ENCODE measurements around the gene DTX4.
A peak's percentile ranks its signal among the peaks of the same experiment; 100 is the strongest.

DTX4 gene

DNA sequence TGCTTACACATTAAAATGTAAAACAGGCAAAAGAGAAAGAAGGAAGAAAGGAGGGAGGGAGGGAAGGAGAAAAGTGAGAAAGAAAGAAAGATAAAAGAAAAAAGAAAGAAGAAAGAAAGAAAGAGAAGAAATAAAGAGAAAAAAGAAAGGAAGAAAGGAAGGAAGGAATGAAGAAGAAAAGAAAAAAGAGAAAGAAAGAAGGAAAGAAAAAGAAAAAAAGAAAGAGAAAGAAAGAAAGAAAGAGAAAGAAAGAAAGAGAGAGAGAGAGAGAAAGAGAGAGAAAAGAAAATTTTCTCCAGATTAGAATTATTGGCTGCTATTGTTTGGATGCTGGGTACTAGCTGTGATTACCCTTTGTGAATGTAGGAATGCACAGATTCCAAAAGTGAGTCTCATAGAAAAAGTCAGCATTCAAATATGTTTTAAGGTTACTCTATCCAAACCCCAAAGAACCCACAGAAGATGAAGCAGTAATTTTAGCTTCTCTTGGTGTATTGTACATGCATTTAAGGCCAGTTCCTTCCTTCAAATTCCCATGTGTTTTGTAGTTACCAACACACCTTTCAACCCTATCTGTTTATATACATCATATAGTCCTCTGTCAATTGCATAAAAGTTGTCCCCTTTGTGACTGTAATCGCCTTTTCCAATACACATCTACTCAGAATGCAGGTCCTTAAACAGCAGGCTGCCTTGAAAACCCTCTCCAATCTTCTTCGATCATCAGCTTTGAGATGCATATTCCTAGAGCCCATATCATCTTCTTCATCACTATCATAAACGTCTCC is 30.1 kb upstream of the DTX4 start:
- no peak for DNase-seq (ENCODE audit: low read depth)
- peak overlapping the region; percentile 63 for H3K4me3 ChIP-seq (ENCODE audit: low read depth, low read length)

DNA sequence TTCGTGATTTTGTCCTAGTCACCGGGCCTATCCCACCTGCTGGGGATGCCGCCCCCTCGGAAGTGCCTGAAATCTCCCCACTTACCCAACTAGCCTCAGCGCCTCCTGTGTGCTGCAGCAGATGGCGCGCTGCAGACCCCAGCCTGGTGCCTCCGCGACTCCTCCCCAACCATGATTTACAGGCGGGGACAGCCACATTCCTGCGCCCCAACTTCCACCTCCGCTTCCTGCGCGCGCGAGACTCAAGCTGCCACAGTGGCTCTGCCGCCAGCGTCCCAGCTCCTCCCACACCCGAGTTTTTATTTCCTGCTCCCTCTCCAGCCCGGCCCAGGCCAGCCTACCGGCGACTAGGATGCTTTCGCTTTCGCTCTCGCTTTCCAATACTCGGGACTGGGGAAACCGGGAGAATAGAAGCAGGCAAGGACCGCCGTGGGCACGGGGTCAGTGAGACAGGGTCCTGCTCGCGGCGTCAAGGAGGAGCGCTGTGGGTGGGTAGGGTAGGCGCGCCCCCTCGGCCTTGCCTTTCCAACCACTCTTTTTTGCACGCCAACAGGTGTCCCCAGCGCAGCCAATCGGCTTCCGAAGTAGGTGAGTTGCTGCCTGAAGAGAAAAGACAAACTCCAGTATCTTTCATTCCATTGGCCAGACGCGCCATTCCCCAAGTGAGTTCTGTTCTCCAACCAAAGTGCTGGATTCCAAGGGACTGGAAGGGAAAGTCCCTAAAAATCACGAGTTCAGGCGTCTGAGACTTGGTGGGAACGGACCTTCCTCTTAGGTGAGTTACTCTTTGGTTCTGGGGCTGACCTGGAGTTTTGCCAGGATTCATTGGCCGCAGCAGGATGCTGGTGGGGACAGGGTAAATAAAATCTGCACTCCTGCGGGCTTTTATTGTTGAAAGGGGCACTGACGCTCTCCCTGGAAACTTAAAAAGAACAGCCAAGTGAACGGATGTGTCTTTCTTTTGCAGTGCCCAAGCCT is 29.1 kb upstream of the DTX4 start, which contains the start of gene FAM111A:
Gene FAM111A, plus strand, starts transcription at position 327 of the 978 bp plus-strand sequence. CDS start 6,017 bp downstream, outside the sequence.
- peak within 1 kb of the TSS; percentile 63 for H3K4me3 ChIP-seq (ENCODE audit: low read depth, low read length)
- peak; percentile 94 for DNase-seq (ENCODE audit: low read depth)
- TF ChIP-seq, protein P1, sequence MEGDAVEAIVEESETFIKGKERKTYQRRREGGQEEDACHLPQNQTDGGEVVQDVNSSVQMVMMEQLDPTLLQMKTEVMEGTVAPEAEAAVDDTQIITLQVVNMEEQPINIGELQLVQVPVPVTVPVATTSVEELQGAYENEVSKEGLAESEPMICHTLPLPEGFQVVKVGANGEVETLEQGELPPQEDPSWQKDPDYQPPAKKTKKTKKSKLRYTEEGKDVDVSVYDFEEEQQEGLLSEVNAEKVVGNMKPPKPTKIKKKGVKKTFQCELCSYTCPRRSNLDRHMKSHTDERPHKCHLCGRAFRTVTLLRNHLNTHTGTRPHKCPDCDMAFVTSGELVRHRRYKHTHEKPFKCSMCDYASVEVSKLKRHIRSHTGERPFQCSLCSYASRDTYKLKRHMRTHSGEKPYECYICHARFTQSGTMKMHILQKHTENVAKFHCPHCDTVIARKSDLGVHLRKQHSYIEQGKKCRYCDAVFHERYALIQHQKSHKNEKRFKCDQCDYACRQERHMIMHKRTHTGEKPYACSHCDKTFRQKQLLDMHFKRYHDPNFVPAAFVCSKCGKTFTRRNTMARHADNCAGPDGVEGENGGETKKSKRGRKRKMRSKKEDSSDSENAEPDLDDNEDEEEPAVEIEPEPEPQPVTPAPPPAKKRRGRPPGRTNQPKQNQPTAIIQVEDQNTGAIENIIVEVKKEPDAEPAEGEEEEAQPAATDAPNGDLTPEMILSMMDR (IDR thresholded peaks at IDR 0.05; ENCODE audit: insufficient read depth, low read depth, low read length, missing control alignments): peak; percentile 43

More for the DNA sequence above, 30.1 kb upstream of the DTX4 start:
- TF ChIP-seq, protein P1 (IDR thresholded peaks at IDR 0.05; ENCODE audit: insufficient read depth, low read depth, low read length, missing control alignments): no peak

DNA sequence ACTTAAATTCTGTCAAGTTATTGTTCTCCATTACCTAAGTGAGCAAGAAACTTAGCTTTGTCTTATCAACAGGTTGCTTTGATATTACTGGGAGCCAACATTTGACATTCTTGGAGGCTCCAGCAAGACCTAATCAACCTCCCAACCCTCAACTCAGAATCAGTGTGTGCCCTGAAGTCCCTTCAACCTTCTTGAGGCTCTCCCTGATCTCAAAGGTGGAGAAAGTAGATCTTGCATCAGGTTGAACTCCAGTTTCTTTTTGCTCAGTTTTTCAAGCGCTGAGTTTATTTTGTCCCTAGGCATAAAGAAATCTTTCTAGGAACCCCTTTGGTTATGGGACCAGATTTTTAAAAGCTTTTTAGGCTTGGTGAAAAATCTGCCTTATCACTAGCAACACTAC is 27.8 kb upstream of the DTX4 start:
- no peak for DNase-seq (ENCODE audit: low read depth)
- H3K4me3 ChIP-seq (ENCODE audit: low read depth, low read length): peak overlapping the region; percentile 63
- TF ChIP-seq, protein P1 (IDR thresholded peaks at IDR 0.05; ENCODE audit: insufficient read depth, low read depth, low read length, missing control alignments): no peak

DNA sequence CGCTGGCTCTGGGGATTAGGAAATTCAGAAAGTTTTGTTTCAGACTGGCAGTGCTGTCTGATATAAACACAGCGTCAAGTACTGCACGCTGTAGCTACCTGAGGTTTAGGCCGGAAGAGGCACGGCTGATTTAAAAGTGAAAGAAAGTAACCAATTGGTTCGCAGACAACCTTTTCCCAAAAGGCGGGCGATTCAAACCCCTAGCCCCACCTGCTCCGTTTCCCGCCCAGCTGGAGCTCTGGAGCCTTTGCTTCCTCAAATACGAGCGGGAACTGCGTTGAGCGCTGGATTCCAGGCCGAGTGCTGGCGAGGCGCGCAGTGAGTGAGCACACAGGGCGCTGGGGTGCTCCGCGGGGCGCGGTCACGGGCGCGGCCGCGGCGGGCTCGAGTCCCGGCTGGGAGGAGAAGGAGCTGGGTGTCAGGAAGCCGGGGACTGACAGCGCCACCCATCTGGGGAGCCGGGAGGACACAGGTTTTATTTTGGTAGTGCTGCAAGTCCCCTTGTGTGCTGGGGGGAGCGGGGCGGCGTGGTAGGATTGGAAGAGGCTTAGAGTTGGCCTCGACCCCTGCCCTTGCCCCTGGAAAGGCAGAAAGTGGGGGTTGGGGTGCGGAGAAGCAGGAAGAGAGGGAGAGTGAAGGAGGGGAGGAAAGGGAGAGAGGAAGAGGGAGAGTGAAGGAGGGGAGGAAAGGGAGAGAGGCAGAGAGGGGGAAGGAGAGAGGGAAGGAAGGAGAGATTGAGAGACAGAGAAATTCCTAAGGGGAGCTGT is 27.2 kb upstream of the DTX4 start:
- TF ChIP-seq, protein P1 (IDR thresholded peaks at IDR 0.05; ENCODE audit: insufficient read depth, low read depth, low read length, missing control alignments): peak; percentile 22
- peak; percentile 93 for DNase-seq (ENCODE audit: low read depth)

DNA sequence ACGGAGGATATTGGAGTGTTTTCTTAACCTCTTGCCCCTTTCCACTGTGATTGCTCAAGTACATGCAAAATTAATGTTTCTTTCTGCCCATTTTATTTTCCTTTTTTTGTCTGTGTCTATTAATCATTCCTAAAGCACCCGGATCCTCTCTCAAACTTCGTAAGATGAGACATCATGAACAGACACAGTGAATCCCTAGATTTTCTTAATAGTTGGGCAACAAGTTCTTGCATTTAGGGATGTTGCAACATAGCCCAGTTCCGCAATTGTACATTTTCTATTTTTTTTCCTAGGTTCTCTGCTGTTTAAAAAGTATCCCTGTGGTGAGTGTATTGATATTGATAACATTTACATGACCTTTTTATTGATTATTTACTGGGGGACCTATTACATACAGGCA is 26.4 kb upstream of the DTX4 start:
- TF ChIP-seq, protein P1 (IDR thresholded peaks at IDR 0.05; ENCODE audit: insufficient read depth, low read depth, low read length, missing control alignments): no peak
- no peak for DNase-seq (ENCODE audit: low read depth)
- peak overlapping the region; percentile 63 for H3K4me3 ChIP-seq (ENCODE audit: low read depth, low read length)

More for the DNA sequence above, 27.2 kb upstream of the DTX4 start:
- peak overlapping the region; percentile 63 for H3K4me3 ChIP-seq (ENCODE audit: low read depth, low read length)

DNA sequence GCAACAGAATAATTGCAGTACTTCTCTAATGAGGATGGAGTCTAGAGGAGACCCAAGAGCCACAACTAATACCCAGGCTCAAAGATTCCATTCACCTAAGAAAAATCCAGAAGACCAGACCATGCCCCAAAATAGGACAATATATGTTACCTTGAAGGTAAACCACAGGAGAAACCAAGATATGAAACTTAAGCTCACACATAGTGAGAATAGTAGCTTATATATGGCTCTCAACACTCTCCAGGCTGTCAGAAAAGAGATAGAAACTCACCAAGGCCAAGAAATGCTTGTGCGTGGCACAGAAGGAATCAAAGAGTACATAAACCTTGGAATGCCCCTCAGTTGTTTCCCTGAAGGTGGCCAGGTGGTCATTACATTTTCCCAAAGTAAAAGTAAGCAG is 20.2 kb upstream of the DTX4 start:
- TF ChIP-seq, protein P1 (IDR thresholded peaks at IDR 0.05; ENCODE audit: insufficient read depth, low read depth, low read length, missing control alignments): no peak
- peak overlapping the region; percentile 40 for H3K4me3 ChIP-seq (ENCODE audit: low read depth, low read length)
- DNase-seq (ENCODE audit: low read depth): peak; percentile 61

Data from GM12865 (cell line).